ENCODE measurements around the gene EAF1.

The EAF1 gene

GRCh38 chr3:15399970-15400369 lies 27.4 kb upstream of the EAF1 start:
- no peak for TF ChIP-seq CTCF (IDR thresholded peaks at IDR 0.05; ENCODE audit: low read depth, low read length, missing control alignments)
- H3K4me3 ChIP-seq (ENCODE audit: low read depth, low read length) = no peak overlapping the region
- DNase-seq (ENCODE audit: low read depth) = no peak

GRCh38 chr3:15401936-15402335 lies 25.5 kb upstream of the EAF1 start:
- no peak for DNase-seq (ENCODE audit: low read depth)
- TF ChIP-seq CTCF (IDR thresholded peaks at IDR 0.05; ENCODE audit: low read depth, low read length, missing control alignments) = no peak
- peak overlapping the region; percentile 2; the same call in 1 of the 2 replicates for H3K4me3 ChIP-seq (ENCODE audit: low read depth, low read length)

GRCh38 chr3:15403495-15403894 lies 23.9 kb upstream of the EAF1 start:
- H3K4me3 ChIP-seq (ENCODE audit: low read depth, low read length) = no peak overlapping the region
- no peak for DNase-seq (ENCODE audit: low read depth)
- TF ChIP-seq CTCF (IDR thresholded peaks at IDR 0.05; ENCODE audit: low read depth, low read length, missing control alignments) = no peak

- no peak for DNase-seq (ENCODE audit: low read depth)
- H3K4me3 ChIP-seq (ENCODE audit: low read depth, low read length) = no peak overlapping the region
- no peak for TF ChIP-seq CTCF (IDR thresholded peaks at IDR 0.05; ENCODE audit: low read depth, low read length, missing control alignments)
Measured at GRCh38 chr3:15403965-15404364, 23.4 kb upstream of the EAF1 start.

- TF ChIP-seq CTCF (IDR thresholded peaks at IDR 0.05; ENCODE audit: low read depth, low read length, missing control alignments) = no peak
- no peak for DNase-seq (ENCODE audit: low read depth)
- no peak overlapping the region for H3K4me3 ChIP-seq (ENCODE audit: low read depth, low read length)
Measured at GRCh38 chr3:15404767-15405166, 22.6 kb upstream of the EAF1 start.

- peak; percentile 43 for TF ChIP-seq CTCF (IDR thresholded peaks at IDR 0.05; ENCODE audit: low read depth, low read length, missing control alignments)
- peak; percentile 50 for DNase-seq (ENCODE audit: low read depth)
- no peak overlapping the region for H3K4me3 ChIP-seq (ENCODE audit: low read depth, low read length)
Measured at GRCh38 chr3:15405448-15406050, 21.8 kb upstream of the EAF1 start.

- H3K4me3 ChIP-seq (ENCODE audit: low read depth, low read length) = no peak overlapping the region
- DNase-seq (ENCODE audit: low read depth) = no peak
- no peak for TF ChIP-seq CTCF (IDR thresholded peaks at IDR 0.05; ENCODE audit: low read depth, low read length, missing control alignments)
Measured at GRCh38 chr3:15409239-15409638, 18.2 kb upstream of the EAF1 start.
